G401 (cell line): ENCODE results near the gene SLC12A6. TPM values are rescaled to one million over a fixed set of nuclear protein-coding genes. Genes with fewer than 3 reads are reported as not detected.

Source experiments
- DNase-seq: peaks from one replicate; pipeline ENCODE4 v3.0.0-alpha.2; 2015; ENCODE audit warnings: low spot score
- in situ Hi-C: cut with HindIII; loops from 2 replicates; pipeline ENCODE4 v1.10.0; 2016; ENCODE audit warnings: low sequenced_read_pairs, mixed read lengths
- total RNA-seq: library from RNA; depleted of rRNA; stranded (reverse); fragments of >200 nt; shearing (Covaris generic); gene quantifications from 2 replicates; pipeline ENCODE4 v1.2.3, GENCODE V29; 2014

The SLC12A6 gene
- total RNA-seq, 1 experiment from 2014 or later: 3.4 TPM

DNA sequence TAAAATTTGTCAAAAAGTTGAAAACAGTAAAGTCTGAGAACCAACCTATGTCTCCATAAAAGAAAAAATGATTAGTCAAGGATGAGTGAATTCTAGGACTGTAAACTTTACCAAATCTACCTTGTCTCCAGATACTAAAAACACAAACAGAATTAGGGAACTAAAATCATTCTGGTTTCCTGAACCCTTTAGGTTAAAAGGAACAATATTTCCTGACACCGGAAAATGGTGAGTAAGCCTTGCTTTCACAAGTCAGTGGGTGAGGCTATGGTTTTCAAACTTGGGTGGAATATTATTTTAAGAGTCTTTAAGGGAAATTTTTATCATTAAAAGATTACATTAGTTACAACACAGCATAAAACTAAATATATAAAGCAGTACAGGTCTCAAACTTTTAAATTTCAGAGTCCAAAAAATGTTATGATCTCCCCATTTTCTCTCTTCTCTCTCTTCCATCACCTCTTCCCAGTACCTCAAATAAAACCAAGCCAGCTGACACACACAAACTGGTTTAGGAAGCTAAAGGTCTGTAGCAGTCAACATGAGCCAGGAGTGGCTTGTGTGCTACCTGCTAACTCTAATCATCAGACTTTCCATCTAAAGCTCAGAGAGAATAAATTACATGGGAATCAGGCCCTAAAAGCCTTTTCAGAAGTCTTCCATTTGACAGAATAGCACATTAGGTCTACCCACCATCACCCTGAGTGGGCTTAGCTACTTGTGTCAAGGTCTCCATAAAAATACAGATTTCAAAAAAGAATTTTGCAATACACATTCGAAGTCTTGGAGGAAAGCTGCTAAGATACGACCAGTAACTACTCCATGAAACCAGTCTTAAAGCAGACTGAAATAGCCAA, 2.2 kb downstream of the SLC12A6 start:
- in situ Hi-C loops: no loop called here
- no peak for DNase-seq

DNA sequence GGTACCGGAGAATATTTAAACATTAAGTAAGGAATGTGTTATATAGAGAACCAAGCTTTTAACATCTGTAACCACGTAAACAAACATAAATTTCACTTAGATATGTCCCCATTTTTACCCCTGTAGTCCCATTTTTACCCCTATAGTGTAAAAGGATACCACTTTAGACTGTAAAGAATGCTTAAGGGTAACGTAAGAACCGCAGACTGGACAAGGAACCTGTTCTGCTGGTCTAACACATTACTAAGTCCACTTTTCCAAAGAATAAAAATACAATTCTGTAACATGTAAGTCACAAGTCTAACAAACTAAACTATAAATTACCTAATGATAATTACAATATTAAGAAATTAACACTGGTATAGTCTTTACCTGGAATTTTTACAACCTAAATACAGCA, 2.9 kb downstream of the SLC12A6 start:
- no peak for DNase-seq
- in situ Hi-C loops: no loop called here

DNA sequence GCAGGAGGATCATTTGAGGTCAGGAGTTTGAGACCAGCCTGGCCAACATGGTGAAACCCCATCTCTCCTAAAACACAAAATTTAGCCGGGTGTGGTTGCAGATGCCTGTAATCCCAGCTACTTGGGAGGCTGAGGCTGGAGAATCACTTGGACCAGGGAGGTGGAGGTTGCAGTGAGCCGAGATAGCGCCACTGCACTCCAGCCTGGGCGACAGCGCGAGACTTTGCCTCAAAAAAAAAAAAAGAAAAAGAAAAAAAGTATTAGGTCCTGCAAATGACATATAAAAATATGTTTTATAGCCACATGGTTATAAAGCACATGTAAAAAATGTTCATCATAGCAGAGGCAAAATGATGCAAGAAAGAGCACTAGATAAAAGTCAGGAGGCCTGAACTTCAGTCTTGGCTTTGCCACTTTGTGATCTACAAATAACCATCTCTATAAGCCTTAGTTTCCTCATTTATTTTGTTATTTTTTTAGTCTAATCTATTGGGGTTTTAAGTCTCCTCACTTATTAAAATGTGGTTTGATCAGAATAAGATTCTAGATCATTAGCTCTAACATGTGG, 4.9 kb downstream of the SLC12A6 start:
- DNase-seq: no peak
- in situ Hi-C loops: no loop called here

DNA sequence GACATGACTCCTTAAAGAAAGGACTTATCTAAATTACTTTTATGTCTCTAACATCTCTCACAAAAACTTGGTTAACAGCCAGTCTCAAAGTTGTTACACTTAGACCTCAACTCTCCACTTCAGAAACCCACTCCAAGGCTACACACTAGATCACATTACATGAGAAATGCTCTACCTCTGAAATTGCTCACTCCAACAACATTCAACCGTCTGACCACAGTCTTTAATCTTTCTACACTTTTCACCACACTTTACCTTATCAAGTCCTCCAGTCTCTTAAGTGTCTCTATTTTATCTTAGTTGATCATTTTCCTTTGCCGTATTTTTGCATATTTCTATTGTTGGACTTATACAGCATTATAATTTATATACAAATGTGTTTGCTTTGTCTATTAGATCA, 5.8 kb downstream of the SLC12A6 start:
- DNase-seq: no peak
- in situ Hi-C loops: no loop called here

DNA sequence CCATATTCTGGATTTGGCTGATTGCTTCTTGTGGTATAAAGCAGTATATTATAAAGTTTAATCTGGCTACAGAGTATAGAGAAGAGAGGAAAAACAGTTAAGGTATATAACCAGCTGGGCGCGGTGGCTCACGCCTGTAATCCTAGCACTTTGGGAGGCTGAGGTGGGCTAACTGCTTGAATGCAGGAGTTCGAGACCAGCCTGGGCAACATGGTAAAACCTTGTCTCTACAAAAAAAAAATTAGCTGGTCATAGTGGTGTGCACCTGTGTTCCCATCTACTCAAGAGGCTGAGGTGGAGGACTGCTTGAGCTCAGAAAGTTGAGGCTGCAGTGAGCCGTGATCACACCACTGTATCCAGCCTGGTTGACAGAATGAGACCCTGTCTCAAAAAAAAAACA, 7.3 kb downstream of the SLC12A6 start:
- DNase-seq: no peak
- in situ Hi-C loops: no loop called here

DNA sequence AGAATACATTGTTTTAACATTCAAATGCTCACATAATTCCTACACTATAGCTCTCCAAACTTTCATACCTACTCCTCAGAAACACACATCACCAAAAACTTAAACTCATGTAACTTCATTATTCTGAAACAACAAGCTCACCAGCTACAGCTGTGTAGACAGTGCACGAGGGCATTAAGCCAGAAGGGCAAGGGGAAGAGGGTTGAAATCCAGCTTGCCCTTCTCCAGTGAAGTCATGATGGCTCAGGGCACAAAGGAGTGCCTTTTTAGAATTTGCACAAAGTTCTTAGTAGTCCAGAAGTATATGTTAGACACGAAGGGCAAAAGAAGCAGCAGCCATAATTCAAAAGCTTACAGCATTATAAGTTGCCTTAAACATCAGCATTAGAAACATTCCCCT, 8.6 kb downstream of the SLC12A6 start:
- DNase-seq: no peak
- in situ Hi-C loops: no loop called here

DNA sequence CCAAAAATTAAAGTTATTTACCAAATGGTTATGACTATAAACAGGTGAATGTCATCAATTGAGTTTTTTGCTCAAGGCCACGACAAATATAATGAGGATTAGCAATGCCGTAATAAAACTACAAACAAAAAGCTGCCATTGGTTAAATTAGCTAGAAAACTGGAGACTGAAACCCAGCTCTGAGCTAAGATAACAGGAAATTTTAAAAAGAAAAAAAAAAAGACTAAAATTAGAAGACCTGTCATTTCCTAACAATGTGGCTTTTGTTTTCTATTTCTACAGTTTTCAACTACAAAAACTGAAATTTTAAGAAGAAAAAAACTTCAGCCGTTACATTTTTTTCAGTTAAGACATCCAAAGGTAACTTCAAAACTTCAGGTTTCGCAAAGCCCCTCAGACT, 9.7 kb downstream of the SLC12A6 start:
- DNase-seq: no peak
- in situ Hi-C loops: no loop called here

DNA sequence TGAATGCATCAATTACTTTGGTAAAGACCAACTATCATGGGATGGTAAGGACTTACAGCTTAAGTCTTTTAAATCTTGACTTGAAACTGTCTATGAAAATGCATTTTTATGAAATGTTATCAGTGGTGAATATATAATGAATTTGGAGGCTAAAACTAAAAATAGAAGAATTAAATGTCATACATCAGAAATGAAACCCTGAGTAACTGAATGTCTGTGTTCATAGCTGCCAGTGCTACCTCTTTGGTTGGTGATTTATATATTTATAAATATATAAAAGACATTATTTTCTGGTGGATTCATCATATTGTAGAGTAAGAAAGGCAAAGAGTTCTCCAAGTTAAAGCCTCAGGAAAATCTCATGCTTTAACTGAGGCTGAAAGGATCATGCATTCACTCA, 12.2 kb downstream of the SLC12A6 start:
- in situ Hi-C loops: no loop called here
- no peak for DNase-seq

DNA sequence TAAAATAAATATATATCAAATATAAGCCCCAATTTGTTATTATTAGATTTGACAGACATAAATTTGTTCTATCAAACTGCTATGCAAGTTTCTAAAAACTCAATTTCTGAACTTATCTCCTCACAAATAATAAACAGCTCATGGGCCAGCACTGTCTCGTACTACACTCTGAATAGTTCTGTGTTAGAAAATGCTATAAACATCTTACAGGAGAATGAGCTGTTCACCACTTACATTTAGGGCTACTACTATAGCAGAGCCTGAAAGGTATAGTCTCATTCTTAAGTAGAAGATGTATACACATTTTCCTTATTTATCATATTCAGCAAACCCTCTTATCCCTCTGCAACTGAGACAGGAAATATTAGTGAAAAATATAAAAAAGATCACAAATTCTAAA, 12.6 kb downstream of the SLC12A6 start:
- in situ Hi-C loops: no loop called here

DNA sequence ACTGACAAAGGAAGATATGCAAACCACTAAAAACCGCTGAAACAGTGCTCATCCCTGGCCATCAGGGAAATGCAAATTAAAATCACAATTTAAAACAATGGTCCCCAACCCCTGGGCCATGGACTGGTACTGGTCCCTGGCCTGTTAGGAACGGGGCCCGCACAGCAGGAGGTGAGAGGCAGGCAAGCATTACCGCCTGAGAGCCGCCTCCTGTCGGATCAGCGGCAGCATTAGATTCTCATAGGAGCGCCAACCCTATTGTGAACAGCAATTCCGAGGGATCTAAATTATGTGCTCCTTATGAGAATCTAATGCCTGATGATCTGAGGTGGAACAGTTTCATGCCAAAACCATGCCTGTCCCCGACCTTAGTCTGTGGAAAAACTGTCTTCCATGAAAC, 14.4 kb downstream of the SLC12A6 start:
- DNase-seq: no peak
- in situ Hi-C loops: no loop called here

More for the DNA sequence above, 12.6 kb downstream of the SLC12A6 start:
- no peak for DNase-seq

DNA sequence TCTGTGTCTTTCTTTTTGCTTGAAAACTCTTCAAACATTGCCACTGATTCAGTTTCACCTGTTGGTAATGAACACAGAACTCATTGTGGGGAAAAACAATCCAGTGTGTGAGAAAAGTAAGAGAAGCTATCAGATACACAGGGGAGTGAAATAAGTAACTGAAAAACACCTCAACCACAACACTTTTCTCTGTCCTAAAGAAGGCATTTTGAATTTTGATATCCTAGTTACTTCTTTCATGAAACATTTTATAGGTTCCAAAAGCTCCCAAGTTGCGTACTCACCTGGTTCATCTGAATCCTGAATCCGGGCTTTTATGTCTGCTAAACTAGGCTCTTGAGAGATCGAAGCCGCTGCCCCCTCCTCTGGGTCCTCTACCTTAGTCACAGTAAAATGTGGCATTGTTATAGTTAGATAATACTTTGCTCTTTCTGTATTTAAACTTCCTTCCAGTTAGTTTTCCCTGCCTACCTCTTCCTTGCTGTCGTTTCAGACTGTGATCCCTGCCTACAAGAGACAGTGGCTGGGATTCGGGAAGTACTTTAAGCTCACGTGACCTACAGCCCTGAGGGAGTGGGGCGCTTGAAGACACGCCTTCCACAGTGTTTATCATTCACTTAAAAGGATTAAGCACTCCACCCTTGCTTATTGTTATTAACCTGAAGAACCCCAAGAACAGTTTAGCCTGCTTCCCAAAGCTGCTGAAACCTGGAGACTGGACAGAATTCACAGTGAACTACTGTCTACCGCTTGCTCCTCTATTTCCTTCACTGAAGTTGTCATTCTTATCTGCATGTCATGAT, 19.1 kb downstream of the SLC12A6 start:
- no peak for DNase-seq
- in situ Hi-C loops: no loop called here

DNA sequence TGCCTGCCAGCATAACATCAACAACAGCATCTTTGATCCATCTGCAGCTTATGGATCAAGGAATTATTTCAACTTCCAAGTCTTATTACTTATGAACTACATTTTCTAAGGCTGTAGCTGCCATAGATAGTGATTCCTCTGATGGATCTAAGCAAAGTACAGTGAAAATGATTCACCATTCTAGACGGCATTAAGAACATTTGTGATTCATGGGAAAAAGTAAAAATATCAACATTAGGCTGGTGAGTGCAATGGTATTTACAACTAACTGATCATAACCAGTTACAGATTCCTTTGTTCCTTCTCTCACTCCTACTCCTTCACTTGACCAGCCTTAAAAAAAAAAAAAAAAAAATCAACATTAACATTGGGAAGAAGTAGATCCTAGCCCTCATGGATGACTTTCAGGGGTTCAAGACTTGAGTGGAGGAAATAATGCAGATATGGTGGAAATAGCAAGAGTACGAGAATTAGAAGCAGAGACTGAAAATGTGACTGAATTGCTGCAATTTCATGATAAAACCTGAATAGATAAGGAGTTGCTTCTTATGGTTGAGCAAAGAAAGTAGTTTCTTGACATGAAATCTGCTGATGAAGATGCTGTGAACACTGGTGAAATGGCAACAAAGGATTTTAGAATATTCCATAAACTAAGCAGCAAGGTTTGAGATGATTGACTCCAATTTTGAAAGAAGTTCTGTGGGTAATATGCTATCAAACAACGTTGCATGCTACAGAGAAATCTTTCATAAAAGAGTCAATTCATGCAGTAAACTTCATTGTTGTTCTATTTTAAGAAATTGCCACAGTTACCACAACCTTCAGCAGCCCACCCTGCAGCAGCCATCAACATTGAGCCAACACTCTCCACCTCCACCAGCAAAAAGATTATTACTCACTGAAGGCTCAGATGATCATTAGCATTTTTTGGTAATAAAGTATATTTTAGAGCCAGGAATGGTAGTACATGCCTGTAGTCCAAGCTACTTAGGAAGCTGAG, 22.8 kb downstream of the SLC12A6 start:
- in situ Hi-C loops: no loop called here
- DNase-seq: no peak

DNA sequence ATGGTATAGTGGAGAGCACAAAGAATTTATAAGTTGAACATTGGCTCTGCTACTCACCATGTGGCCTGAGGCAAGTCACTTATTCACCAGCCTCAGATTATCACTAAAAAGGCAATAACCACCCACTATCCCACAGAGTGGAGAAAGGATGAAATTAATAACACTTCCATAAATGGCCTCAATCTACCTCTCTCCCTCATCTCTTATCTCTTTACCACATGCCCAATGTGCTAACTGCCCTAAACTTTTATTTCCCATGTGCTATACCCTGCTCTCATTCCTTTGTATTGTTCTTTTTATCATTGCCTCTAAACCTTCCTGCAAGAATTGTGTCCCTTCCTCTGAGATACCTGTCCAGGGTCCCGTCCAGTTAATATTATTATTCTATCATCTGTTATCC, 26.0 kb downstream of the SLC12A6 start:
- in situ Hi-C loops: no loop called here
- DNase-seq: no peak

DNA sequence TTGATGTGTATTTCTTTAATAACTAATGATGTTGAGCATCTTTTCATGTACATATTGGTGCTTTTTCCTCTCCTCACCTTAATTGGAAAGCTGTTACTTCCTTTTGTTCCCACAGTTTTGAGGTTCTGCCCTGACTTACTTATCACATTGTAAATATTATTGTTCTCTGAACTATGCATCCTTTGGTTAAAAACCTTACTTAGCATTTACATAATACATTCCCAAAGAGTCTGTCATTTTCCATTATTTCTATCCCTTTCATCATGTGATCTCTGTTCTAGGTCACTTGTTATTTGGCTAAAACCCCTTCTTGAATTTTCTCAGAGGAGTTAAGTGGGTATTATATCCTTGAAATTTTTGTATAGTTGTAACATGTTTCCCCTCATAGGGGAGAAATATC, 33.0 kb downstream of the SLC12A6 start:
- no peak for DNase-seq
- in situ Hi-C loops: no loop called here

DNA sequence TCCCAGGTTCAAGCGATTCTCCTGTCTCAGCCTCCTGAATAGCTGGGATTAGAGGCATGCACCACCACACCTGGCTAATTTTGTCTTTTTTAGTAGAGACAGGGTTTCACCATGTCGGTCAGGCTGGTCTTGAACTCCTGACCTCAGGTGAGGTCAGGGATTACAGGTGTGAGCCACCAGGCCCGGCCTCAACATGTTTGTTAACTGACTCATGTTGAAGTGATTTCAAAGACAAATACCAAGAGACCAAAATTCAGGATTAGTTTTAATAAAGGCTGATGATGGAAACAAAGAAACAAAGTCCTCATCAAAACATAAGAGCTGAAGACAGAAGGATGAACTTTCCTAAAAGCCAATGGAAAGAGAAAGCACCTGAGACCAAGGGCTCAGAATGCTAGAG, 36.5 kb downstream of the SLC12A6 start:
- in situ Hi-C loops: no loop called here
- DNase-seq: no peak

DNA sequence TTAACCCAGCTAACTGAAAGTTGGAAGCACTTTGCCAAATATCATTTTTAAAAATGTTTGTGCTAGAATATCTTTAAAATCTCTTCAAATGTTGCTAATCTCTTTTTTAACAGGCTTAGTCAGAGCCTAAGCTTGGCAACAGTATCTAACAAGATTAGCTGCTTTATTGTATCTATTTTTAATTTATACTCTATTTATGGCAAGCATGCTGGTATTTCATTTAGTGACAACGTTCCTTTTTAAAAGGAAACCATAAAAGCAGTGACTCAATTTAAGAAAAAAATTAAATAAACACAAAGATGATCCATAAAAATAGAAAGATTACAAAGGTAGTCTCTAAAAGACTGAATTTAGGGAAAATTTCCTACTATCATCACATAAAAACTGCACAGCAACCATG, 40.5 kb downstream of the SLC12A6 start:
- in situ Hi-C loops: no loop called here
- DNase-seq: no peak

DNA sequence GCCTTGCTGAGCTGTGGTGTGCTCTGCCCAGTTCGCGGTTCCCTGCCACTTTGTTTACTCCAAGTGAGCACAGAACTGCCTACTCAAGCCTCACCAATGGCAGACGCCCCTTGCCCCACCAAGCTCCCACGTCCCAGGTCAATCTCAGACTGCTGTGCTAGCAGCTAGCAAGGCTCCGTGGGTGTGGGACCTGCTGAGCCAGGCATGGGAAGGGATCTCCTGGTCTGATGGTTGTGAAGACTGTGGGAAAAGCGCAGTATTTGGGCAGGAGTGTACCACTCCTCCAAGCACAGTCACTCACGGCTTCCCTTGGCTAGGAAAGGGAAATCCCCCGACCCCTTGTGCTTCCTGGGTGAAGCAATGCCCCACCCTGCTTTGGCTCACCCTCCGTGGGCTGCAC, 45.0 kb downstream of the SLC12A6 start:
- DNase-seq: no peak
- in situ Hi-C loops: no loop called here

DNA sequence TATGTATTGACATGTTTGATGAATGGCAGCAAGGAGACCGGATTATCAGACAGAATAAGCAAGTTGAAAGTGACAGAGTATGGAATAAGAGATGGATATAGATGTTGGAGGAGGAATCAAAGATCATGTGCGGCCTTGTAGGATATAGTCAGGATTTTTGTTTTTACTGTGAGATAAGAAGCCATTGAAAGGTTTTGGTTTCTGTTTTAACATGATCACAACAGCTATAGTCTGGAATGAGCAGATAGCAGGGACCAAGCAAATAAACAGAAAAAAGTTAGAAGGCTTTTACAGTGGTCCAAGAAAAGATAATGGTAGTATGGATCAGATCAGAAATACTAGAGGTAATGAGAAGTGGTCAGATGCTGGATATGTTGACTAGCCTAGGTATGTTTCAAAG, 52.6 kb downstream of the SLC12A6 start:
- no peak for DNase-seq

DNA sequence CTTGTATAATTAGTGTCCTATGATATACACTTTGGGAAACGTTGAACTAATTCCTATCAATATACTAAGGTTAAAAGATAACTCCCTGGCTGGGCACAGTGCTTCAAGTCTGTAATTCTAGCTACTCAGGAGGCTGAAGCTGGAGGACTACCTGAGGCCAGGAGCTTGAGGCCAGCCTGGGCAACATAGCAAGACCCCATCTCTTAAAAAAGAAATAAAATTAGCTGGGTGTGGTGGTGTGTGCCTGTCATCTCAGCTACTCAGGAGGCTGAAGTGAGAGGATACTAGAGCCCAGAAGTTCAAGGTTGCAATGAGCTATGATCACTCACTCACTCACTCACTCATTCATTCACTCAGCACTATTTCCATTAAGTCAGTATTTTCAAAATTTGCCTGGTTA, 55.2 kb downstream of the SLC12A6 start:
- in situ Hi-C loops: no loop called here
- no peak for DNase-seq

More for the DNA sequence above, 52.6 kb downstream of the SLC12A6 start:
- in situ Hi-C loops: no loop called here
